GM23338 (cell line): ENCODE measurements around the gene RAB25. TPM values are rescaled to one million over a fixed set of nuclear protein-coding genes. Genes with fewer than 3 reads are reported as not detected.

Source experiments
- ATAC-seq: fragments of 200-7000 bp; cut with Tn5 transposase; 3 replicates; pipeline ENCODE4 v1.9.1; 2020
- DNase-seq: peaks from one replicate; pipeline ENCODE4 v3.0.0-alpha.2; 2015; ENCODE audit warnings: low spot score
- H2AFZ ChIP-seq: fragments of 200-600 bp; sonication (generic); 2 replicates; pipeline ENCODE4 v1.8.0; 2016; ENCODE audit warnings: antibody characterized with exemption, mild to moderate bottlenecking, moderate library complexity
- H3F3A ChIP-seq: fragments of 200-600 bp; sonication (generic); replicated peaks from 2 replicates; pipeline ENCODE4 v1.8.0; 2017; ENCODE audit warnings: antibody characterized with exemption, mixed run types, low read depth
- H3K27ac ChIP-seq: fragments of 200-600 bp; sonication (generic); 2 replicates; pipeline ENCODE4 v1.6.1; 2016; ENCODE audit warnings: low read depth
- H3K27me3 ChIP-seq: fragments of 200-600 bp; sonication (generic); 2 replicates; pipeline ENCODE4 v1.8.0; 2016; ENCODE audit warnings: mild to moderate bottlenecking, mixed run types, moderate library complexity; ENCODE audit not compliant: insufficient read depth
- H3K36me3 ChIP-seq: fragments of 200-600 bp; sonication (generic); 2 replicates; pipeline ENCODE4 v1.8.0; 2016; ENCODE audit warnings: mild to moderate bottlenecking; ENCODE audit not compliant: insufficient read depth
- H3K4me1 ChIP-seq: fragments of 200-600 bp; sonication (generic); 2 replicates; pipeline ENCODE4 v1.8.0; 2016; ENCODE audit warnings: mild to moderate bottlenecking, moderate library complexity; ENCODE audit not compliant: insufficient read depth
- H3K4me2 ChIP-seq: fragments of 200-600 bp; sonication (generic); 2 replicates; pipeline ENCODE4 v1.7.1; 2017; ENCODE audit warnings: mixed run types
- H3K4me3 ChIP-seq: fragments of 200-600 bp; sonication (generic); 2 replicates; pipeline ENCODE4 v1.6.1; 2016; ENCODE audit warnings: mixed run types
- H3K79me2 ChIP-seq: fragments of 200-600 bp; sonication (generic); replicated peaks from 2 replicates; pipeline ENCODE4 v1.8.0; 2017; ENCODE audit warnings: mild to moderate bottlenecking; ENCODE audit not compliant: insufficient read depth
- H3K9me2 ChIP-seq: fragments of 200-600 bp; sonication (generic); 2 replicates; pipeline ENCODE4 v1.8.0; 2017; ENCODE audit not compliant: insufficient read depth
- H4K20me1 ChIP-seq: fragments of 200-600 bp; sonication (generic); replicated peaks from 2 replicates; pipeline ENCODE4 v1.8.0; 2017; ENCODE audit warnings: mild to moderate bottlenecking; ENCODE audit not compliant: insufficient read depth
- H3K27ac Mint-ChIP-seq: 2 replicates; pipeline ENCODE4 v1.8.0; 2020; ENCODE audit warnings: inconsistent platforms, mild to moderate bottlenecking, moderate library complexity, mixed read lengths
- H3K27me3 Mint-ChIP-seq: 3 replicates; pipeline ENCODE4 v1.8.0; 2022; ENCODE audit warnings: low read depth, mild to moderate bottlenecking, moderate library complexity, mixed read lengths, inconsistent platforms; ENCODE audit not compliant: insufficient read depth, poor library complexity
- H3K36me3 Mint-ChIP-seq: 3 replicates; pipeline ENCODE4 v1.8.0; 2021; ENCODE audit warnings: low read depth, mild to moderate bottlenecking, inconsistent platforms, moderate library complexity, mixed read lengths
- H3K4me1 Mint-ChIP-seq: 3 replicates; pipeline ENCODE4 v1.8.0; 2020; ENCODE audit warnings: mild to moderate bottlenecking, inconsistent platforms, mixed read lengths
- H3K4me3 Mint-ChIP-seq: 3 replicates; pipeline ENCODE4 v1.8.0; 2021; ENCODE audit warnings: moderate library complexity, mild to moderate bottlenecking, inconsistent platforms, mixed read lengths
- H3K9me3 Mint-ChIP-seq: 3 replicates; pipeline ENCODE4 v1.8.0; 2020; ENCODE audit warnings: moderate library complexity, mild to moderate bottlenecking, inconsistent platforms, mixed read lengths
- CREB1 ChIP-seq: fragments of 250-450 bp; sonication (Bioruptor Pico); IDR thresholded peaks from 2 replicates; pipeline ENCODE4 v1.5.0; 2020; ENCODE audit warnings: low read depth, mild to moderate bottlenecking, moderate library complexity
- EZH2 ChIP-seq: fragments of 200-600 bp; sonication (generic); IDR thresholded peaks from one replicate; pipeline ENCODE4 v1.8.0; 2017; ENCODE audit warnings: antibody characterized with exemption, mild to moderate bottlenecking, low read depth; ENCODE audit not compliant: unreplicated experiment
- EZH2phosphoT487 ChIP-seq: fragments of 200-600 bp; sonication (generic); IDR thresholded peaks from one replicate; pipeline ENCODE4 v1.8.1; 2018; ENCODE audit warnings: antibody characterized with exemption; ENCODE audit not compliant: unreplicated experiment
- JUNB ChIP-seq: IDR thresholded peaks from one replicate; pipeline ENCODE4 v1.6.1; 2016; ENCODE audit warnings: antibody characterized with exemption; ENCODE audit not compliant: unreplicated experiment
- NANOG ChIP-seq: IDR thresholded peaks from 2 replicates; pipeline ENCODE4 v1.6.1; 2016; ENCODE audit warnings: antibody characterized with exemption, borderline replicate concordance
- POLR2AphosphoS5 ChIP-seq: IDR thresholded peaks from 2 replicates; pipeline ENCODE4 v1.6.1; 2016; ENCODE audit warnings: antibody characterized with exemption, low read depth
- STAT1 ChIP-seq: IDR thresholded peaks from one replicate; pipeline ENCODE4 v1.6.1; 2016; ENCODE audit warnings: antibody characterized with exemption; ENCODE audit not compliant: unreplicated experiment
- ZNF114 ChIP-seq: fragments of 250-450 bp; sonication (Bioruptor Pico); IDR thresholded peaks from 2 replicates; pipeline ENCODE4 v1.5.0; 2020; ENCODE audit warnings: mild to moderate bottlenecking, moderate library complexity
- ZNF331 ChIP-seq: fragments of 250-450 bp; sonication (Bioruptor Pico); IDR thresholded peaks from 2 replicates; pipeline ENCODE4 v1.5.0; 2020; ENCODE audit warnings: low read depth, mild to moderate bottlenecking, moderate library complexity
- polyA plus RNA-seq: library from polyadenylated mRNA; unstranded; fragments of >200 nt; fragmentation: Nextera tagmentation; extraction: Ambion mirVana; gene quantifications from 2 replicates; pipeline ENCODE4 v1.2.1, GENCODE V29; 2016
- total RNA-seq: library from RNA; depleted of rRNA; stranded (reverse); fragments of >200 nt; shearing (Covaris generic); gene quantifications from 2 replicates; pipeline ENCODE4 v1.2.3, GENCODE V29; 2014
- TF ChIP-seq, protein P1 (sequence below): fragments of 250-450 bp; sonication (Bioruptor Pico); IDR thresholded peaks from 2 replicates; pipeline ENCODE4 v1.5.0; 2020; ENCODE audit warnings: mild to moderate bottlenecking, moderate library complexity
- TF ChIP-seq, protein P2 (sequence below): IDR thresholded peaks from 2 replicates; pipeline ENCODE4 v1.6.1; 2016; ENCODE audit warnings: antibody characterized with exemption

RAB25 gene
- total and polyA plus RNA-seq, 2 experiments from 2014 or later, result 30.0 to 42.7 TPM

DNA sequence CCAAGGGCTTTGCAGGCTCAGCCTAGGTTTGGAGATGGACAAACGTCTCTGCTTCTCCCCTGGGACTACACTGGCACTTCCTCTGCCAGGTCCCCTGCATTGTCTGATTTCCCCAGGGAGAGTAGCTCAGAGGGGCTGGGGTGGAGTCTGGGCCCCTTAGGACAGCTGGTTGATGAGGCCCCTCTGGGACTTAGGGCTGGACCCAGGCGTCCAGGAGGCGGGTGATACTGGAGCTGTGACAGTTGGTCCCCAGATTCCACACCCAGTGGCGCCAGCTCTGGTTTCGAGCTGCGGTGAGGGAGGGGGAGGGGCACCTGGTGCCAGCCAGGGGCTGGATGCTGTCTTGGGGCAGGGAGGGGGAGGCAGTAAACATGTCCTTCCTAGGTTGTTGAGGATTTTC, 28.7 kb downstream of the RAB25 start (continued):
- TF ChIP-seq, protein P1, sequence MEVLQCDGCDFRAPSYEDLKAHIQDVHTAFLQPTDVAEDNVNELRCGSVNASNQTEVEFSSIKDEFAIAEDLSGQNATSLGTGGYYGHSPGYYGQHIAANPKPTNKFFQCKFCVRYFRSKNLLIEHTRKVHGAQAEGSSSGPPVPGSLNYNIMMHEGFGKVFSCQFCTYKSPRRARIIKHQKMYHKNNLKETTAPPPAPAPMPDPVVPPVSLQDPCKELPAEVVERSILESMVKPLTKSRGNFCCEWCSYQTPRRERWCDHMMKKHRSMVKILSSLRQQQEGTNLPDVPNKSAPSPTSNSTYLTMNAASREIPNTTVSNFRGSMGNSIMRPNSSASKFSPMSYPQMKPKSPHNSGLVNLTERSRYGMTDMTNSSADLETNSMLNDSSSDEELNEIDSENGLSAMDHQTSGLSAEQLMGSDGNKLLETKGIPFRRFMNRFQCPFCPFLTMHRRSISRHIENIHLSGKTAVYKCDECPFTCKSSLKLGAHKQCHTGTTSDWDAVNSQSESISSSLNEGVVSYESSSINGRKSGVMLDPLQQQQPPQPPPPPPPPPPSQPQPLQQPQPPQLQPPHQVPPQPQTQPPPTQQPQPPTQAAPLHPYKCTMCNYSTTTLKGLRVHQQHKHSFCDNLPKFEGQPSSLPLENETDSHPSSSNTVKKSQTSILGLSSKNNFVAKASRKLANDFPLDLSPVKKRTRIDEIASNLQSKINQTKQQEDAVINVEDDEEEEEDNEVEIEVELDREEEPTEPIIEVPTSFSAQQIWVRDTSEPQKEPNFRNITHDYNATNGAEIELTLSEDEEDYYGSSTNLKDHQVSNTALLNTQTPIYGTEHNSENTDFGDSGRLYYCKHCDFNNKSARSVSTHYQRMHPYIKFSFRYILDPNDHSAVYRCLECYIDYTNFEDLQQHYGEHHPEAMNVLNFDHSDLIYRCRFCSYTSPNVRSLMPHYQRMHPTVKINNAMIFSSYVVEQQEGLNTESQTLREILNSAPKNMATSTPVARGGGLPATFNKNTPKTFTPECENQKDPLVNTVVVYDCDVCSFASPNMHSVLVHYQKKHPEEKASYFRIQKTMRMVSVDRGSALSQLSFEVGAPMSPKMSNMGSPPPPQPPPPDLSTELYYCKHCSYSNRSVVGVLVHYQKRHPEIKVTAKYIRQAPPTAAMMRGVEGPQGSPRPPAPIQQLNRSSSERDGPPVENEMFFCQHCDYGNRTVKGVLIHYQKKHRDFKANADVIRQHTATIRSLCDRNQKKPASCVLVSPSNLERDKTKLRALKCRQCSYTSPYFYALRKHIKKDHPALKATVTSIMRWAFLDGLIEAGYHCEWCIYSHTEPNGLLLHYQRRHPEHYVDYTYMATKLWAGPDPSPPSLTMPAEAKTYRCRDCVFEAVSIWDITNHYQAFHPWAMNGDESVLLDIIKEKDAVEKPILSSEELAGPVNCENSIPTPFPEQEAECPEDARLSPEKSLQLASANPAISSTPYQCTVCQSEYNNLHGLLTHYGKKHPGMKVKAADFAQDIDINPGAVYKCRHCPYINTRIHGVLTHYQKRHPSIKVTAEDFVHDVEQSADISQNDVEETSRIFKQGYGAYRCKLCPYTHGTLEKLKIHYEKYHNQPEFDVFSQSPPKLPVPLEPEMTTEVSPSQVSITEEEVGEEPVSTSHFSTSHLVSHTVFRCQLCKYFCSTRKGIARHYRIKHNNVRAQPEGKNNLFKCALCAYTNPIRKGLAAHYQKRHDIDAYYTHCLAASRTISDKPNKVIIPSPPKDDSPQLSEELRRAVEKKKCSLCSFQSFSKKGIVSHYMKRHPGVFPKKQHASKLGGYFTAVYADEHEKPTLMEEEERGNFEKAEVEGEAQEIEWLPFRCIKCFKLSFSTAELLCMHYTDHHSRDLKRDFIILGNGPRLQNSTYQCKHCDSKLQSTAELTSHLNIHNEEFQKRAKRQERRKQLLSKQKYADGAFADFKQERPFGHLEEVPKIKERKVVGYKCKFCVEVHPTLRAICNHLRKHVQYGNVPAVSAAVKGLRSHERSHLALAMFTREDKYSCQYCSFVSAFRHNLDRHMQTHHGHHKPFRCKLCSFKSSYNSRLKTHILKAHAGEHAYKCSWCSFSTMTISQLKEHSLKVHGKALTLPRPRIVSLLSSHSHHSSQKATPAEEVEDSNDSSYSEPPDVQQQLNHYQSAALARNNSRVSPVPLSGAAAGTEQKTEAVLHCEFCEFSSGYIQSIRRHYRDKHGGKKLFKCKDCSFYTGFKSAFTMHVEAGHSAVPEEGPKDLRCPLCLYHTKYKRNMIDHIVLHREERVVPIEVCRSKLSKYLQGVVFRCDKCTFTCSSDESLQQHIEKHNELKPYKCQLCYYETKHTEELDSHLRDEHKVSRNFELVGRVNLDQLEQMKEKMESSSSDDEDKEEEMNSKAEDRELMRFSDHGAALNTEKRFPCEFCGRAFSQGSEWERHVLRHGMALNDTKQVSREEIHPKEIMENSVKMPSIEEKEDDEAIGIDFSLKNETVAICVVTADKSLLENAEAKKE, result no peak
- no peak for TF ChIP-seq POLR2AphosphoS5
- TF ChIP-seq CREB1 (CRISPR knock-in tag), result no peak

DNA sequence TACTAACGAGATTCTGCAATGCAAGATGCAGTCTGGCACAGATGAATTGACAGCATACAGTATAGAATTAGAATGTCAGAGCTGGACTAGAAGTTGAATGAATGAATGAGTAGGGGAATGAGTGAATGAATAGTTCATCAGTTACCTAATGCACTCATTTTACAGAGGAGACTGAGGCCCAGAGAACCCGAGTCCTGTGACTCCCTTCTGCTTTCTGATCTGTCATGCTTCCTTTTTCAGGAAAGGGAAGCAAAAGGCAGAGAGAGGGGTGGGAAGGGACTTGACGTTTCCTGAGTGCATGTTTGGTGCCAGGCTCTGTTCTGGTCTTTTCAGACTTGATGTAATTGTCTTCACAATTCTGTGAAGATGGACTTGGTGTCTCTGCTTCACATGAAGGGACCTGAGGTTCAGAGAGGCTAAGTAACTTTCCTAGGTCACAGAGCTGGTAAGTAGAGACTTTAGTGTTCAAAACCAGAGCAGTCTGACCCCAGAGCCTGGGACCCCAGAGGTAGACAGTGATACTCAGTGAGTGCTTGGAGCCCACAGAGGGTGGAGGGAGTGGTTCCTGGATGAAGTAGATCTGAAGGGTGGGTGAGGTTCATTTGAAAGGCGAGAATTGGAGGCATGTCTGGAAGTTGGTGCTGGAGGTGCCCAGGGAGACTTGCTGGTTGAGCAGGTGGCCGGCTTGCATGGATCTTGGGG, 29.3 kb downstream of the RAB25 start:
- H3K27ac ChIP-seq, result 0 out of 2 replicates have a peak overlapping the region, but pooled peaks have one; percentile 36
- ATAC-seq (peak; percentile 12), DNase-seq (no peak)
- peaks cover 15% of the 10 kb centered on the region; the same call in 1 of the 2 replicates for H3K4me1 ChIP-seq
- H3K79me2 ChIP-seq, result peaks cover 2% of the 10 kb centered on the region; the same call in 1 of the 2 replicates
- peak overlapping the region; percentile 36; the same call in 1 of the 2 replicates for H3K27ac Mint-ChIP-seq
- no peaks in the 10 kb centered on the region for H3K36me3 ChIP-seq
- H2AFZ ChIP-seq, result no peak overlapping the region
- peaks cover 12% of the 10 kb centered on the region for H3K27me3 Mint-ChIP-seq
- H3K4me3 ChIP-seq, result no peak overlapping the region
- H3K4me1 Mint-ChIP-seq, result peaks cover 30% of the 10 kb centered on the region
- no peaks in the 10 kb centered on the region for H3K9me3 Mint-ChIP-seq
- H3K36me3 Mint-ChIP-seq, result peaks cover 12% of the 10 kb centered on the region; the same call in 2 of the 3 replicates
- H3K27me3 ChIP-seq, result no peaks in the 10 kb centered on the region
- H4K20me1 ChIP-seq, result no peaks in the 10 kb centered on the region; the same call in 1 of the 2 replicates
- no peak overlapping the region; the same call in 2 of the 3 replicates for H3K4me3 Mint-ChIP-seq
- peaks cover 9% of the 10 kb centered on the region for H3F3A ChIP-seq
- no peaks in the 10 kb centered on the region for H3K9me2 ChIP-seq
- H3K4me2 ChIP-seq, result no peak overlapping the region
- no peak for TF ChIP-seq EZH2phosphoT487
- no peak for TF ChIP-seq CREB1 (CRISPR knock-in tag)
- TF ChIP-seq JUNB, result no peak
- TF ChIP-seq STAT1, result no peak
- no peak for TF ChIP-seq NANOG
- TF ChIP-seq, protein P2, sequence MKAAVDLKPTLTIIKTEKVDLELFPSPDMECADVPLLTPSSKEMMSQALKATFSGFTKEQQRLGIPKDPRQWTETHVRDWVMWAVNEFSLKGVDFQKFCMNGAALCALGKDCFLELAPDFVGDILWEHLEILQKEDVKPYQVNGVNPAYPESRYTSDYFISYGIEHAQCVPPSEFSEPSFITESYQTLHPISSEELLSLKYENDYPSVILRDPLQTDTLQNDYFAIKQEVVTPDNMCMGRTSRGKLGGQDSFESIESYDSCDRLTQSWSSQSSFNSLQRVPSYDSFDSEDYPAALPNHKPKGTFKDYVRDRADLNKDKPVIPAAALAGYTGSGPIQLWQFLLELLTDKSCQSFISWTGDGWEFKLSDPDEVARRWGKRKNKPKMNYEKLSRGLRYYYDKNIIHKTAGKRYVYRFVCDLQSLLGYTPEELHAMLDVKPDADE, result no peak
- no peak for TF ChIP-seq EZH2
- TF ChIP-seq POLR2AphosphoS5, result no peak
- TF ChIP-seq ZNF114 (CRISPR knock-in tag), result no peak
- no peak for TF ChIP-seq ZNF331 (CRISPR knock-in tag)
